Measurements from ENCODE around the gene AGBL5. TPM values are rescaled to one million over a fixed set of nuclear protein-coding genes. Genes with fewer than 3 reads are reported as not detected.

AGBL5 gene
- total RNA-seq, 1 experiment from 2014 or later: 40.0 TPM

DNA sequence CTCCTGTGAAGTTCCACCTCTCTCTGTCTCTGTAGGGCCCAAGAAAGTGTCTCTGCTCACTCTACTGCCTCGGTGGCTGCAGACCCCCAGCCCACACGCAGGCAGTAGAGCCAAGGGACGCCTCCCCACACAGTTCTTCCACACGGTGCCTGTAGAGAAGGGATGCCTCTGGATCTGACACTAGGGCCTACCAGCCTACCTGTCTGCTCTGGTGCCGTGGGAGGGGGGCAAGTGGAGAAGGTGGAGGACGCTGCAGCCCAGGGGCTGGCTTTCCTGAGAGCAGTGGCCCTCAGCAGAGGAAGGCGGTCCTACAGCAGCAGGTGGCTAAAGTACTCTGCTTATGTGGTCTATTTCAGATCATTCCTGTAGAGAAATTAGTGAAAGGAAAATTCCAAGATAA is 27.7 kb upstream of the AGBL5 start:
- POLR2A ChIA-PET: no interaction called here

DNA sequence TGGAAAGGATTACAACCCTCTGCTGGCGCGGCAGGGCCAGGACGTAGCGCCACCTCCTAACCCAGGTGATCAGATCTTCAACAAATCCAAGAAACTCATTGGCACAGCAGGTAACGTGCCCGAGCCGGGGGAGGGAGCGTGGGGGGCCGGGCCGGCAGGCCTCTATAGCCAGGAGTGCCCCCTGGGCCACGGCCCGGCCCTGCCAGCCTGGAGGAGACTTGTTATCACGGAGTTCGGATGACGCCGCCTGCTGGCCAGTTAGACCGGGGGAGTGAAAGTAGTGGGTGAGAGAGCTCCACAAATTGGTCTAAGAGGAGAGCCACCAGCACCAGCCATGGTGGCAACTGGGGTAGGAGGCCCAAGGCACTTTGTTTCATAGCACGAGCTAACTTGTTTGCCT is 27.3 kb upstream of the AGBL5 start:
- no peak overlapping the region for H3K27ac ChIP-seq (ENCODE audit: low read depth, low read length)
- no peak for DNase-seq (ENCODE audit: low read depth, low spot score)
- no peaks in the 10 kb centered on the region for H4K20me1 ChIP-seq (ENCODE audit: insufficient read depth)
- POLR2A ChIA-PET: no interaction called here
- H3K36me3 ChIP-seq (ENCODE audit: control insufficient read depth in 1 of 2, insufficient read depth in 2 of 2, low read length in 2 of 2): peaks cover 4 to 5% of the 10 kb centered on the region in 2 experiments; a peak in 2 of 4 replicates
- H3K4me3 ChIP-seq (replicated peaks in 1 of 2; ENCODE audit: low read depth in 1 of 2, low read length in 2 of 2): no peak overlapping the region
- no peak overlapping the region for H3K4me2 ChIP-seq (ENCODE audit: low read length)
- no peak overlapping the region for H2AFZ ChIP-seq (ENCODE audit: low read depth, low read length, poor library complexity, severe bottlenecking)
- peaks cover 27 to 31% of the 10 kb centered on the region in 2 experiments for H3K4me1 ChIP-seq (ENCODE audit: control insufficient read depth in 1 of 2, insufficient read depth in 2 of 2, low read length in 2 of 2)
- intact Hi-C loops (cut with micrococcal nuclease): no loop called here
- TF ChIP-seq EGR1 (IDR thresholded peaks at IDR 0.05; ENCODE audit: low read depth) (no peak), ELF1 (IDR thresholded peaks at IDR 0.05; ENCODE audit: borderline replicate concordance, low read depth) (no peak), TCF7L2 (IDR thresholded peaks at IDR 0.05; ENCODE audit: borderline replicate concordance, extremely low read depth, insufficient read depth, insufficient read length) (no peak)
- TF ChIP-seq, protein P1, sequence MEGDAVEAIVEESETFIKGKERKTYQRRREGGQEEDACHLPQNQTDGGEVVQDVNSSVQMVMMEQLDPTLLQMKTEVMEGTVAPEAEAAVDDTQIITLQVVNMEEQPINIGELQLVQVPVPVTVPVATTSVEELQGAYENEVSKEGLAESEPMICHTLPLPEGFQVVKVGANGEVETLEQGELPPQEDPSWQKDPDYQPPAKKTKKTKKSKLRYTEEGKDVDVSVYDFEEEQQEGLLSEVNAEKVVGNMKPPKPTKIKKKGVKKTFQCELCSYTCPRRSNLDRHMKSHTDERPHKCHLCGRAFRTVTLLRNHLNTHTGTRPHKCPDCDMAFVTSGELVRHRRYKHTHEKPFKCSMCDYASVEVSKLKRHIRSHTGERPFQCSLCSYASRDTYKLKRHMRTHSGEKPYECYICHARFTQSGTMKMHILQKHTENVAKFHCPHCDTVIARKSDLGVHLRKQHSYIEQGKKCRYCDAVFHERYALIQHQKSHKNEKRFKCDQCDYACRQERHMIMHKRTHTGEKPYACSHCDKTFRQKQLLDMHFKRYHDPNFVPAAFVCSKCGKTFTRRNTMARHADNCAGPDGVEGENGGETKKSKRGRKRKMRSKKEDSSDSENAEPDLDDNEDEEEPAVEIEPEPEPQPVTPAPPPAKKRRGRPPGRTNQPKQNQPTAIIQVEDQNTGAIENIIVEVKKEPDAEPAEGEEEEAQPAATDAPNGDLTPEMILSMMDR (IDR thresholded peaks at IDR 0.05 in 2 of 3, conservative IDR thresholded peaks at IDR 0.05 in 1 of 3; ENCODE audit: borderline replicate concordance in 1 of 3, insufficient read depth in 1 of 3, low read depth in 2 of 3, low read length in 2 of 3): peak in 2 of 3 experiments; percentile 20 to 38; a peak in 2 of 6 replicates
- H3K79me2 ChIP-seq (ENCODE audit: insufficient read depth, low read length): peaks cover 19% of the 10 kb centered on the region
- peak; percentile 33; the same call in 1 of the 2 replicates for ATAC-seq
- no peaks in the 10 kb centered on the region for H3K9me2 ChIP-seq (ENCODE audit: insufficient read depth)
- no peaks in the 10 kb centered on the region for H3K9me3 ChIP-seq (ENCODE audit: control insufficient read depth in 1 of 2, insufficient read depth in 1 of 2, low read depth in 1 of 2, low read length in 2 of 2)
- no peak overlapping the region for H3K9ac ChIP-seq (ENCODE audit: low read length)
- RAD21 ChIA-PET (ENCODE audit: low non-redundant PET in 1 of 2, low total read pairs in 2 of 2, uncharacterized antibody in 2 of 2, unreplicated experiment in 2 of 2): interaction anchor here in 1 of 2 experiments (0.7 kb wide), 1 partner anchor 62 kb away, joined by 3 read pairs; no protein-coding TSS in a partner anchor
- no peaks in the 10 kb centered on the region for H3K27me3 ChIP-seq (ENCODE audit: insufficient read depth, low read length)
- CTCF ChIA-PET: interaction anchor here (1.0 to 1.1 kb wide), 2 partner anchors 63 to 178 kb away, joined by 3 to 7 read pairs; no protein-coding TSS in a partner anchor
- no TSS peak for BruUV-seq (replicated peaks)

More for the DNA sequence above, 27.7 kb upstream of the AGBL5 start:
- H3K9ac ChIP-seq (ENCODE audit: low read length): no peak overlapping the region
- DNase-seq (ENCODE audit: low read depth, low spot score): no peak
- H2AFZ ChIP-seq (ENCODE audit: low read depth, low read length, poor library complexity, severe bottlenecking): no peak overlapping the region
- H3K9me3 ChIP-seq (ENCODE audit: control insufficient read depth in 1 of 2, insufficient read depth in 1 of 2, low read depth in 1 of 2, low read length in 2 of 2): no peaks in the 10 kb centered on the region
- no peaks in the 10 kb centered on the region for H4K20me1 ChIP-seq (ENCODE audit: insufficient read depth)
- no peaks in the 10 kb centered on the region for H3K9me2 ChIP-seq (ENCODE audit: insufficient read depth)
- intact Hi-C loops (cut with micrococcal nuclease): no loop called here
- TF ChIP-seq ZFX (IDR thresholded peaks at IDR 0.05) (no peak), SP1 (IDR thresholded peaks at IDR 0.05; ENCODE audit: low read depth) (no peak), POLR2AphosphoS5 (IDR thresholded peaks at IDR 0.05; ENCODE audit: low read depth, low read length) (no peak), FOSL1 (IDR thresholded peaks at IDR 0.05; ENCODE audit: low read depth) (no peak), ELF1 (IDR thresholded peaks at IDR 0.05; ENCODE audit: borderline replicate concordance, low read depth) (no peak), RAD21 (IDR thresholded peaks at IDR 0.05; ENCODE audit: low read depth) (no peak), ZNF274 (IDR thresholded peaks at IDR 0.05; ENCODE audit: low read depth, low read length) (no peak), SIN3A (IDR thresholded peaks at IDR 0.05; ENCODE audit: low read depth) (no peak), EZH2 (IDR thresholded peaks at IDR 0.05) (no peak), YY1 (IDR thresholded peaks at IDR 0.05; ENCODE audit: extremely low read depth, insufficient replicate concordance, low read depth, low read length) (no peak), POLR2A (IDR thresholded peaks at IDR 0.05; ENCODE audit: borderline replicate concordance, extremely low read depth, insufficient read depth, insufficient read length) (no peak)
- TF ChIP-seq, protein P2, sequence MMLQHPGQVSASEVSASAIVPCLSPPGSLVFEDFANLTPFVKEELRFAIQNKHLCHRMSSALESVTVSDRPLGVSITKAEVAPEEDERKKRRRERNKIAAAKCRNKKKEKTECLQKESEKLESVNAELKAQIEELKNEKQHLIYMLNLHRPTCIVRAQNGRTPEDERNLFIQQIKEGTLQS (IDR thresholded peaks at IDR 0.05): no peak
- no peaks in the 10 kb centered on the region for H3K27me3 ChIP-seq (ENCODE audit: insufficient read depth, low read length)
- no peak overlapping the region for H3K4me2 ChIP-seq (ENCODE audit: low read length)
- ATAC-seq: no peak
- peaks cover 4 to 5% of the 10 kb centered on the region in 2 experiments; a peak in 2 of 4 replicates for H3K36me3 ChIP-seq (ENCODE audit: control insufficient read depth in 1 of 2, insufficient read depth in 2 of 2, low read length in 2 of 2)
- peaks cover 18% of the 10 kb centered on the region for H3K79me2 ChIP-seq (ENCODE audit: insufficient read depth, low read length)
- peaks cover 27% of the 10 kb centered on the region in 2 experiments for H3K4me1 ChIP-seq (ENCODE audit: control insufficient read depth in 1 of 2, insufficient read depth in 2 of 2, low read length in 2 of 2)
- no peak overlapping the region for H3K4me3 ChIP-seq (replicated peaks in 1 of 2; ENCODE audit: low read depth in 1 of 2, low read length in 2 of 2)
- ChIA-PET CTCF (interaction anchor here (0.7 to 1.1 kb wide), 2 partner anchors 62 to 1052 kb away, joined by 6 to 7 read pairs; no protein-coding TSS in a partner anchor), RAD21 (ENCODE audit: low non-redundant PET in 1 of 2, low total read pairs in 2 of 2, uncharacterized antibody in 2 of 2, unreplicated experiment in 2 of 2) (interaction anchor here in 1 of 2 experiments (0.7 kb wide), 1 partner anchor 62 kb away, joined by 3 read pairs; no protein-coding TSS in a partner anchor)
- H3K27ac ChIP-seq (ENCODE audit: low read depth, low read length): no peak overlapping the region
- BruUV-seq (replicated peaks): no TSS peak

Data from HCT116 (cell line).